GM12878 (cell line): ENCODE measurements around the gene DAB2. TPM values are rescaled to one million over a fixed set of nuclear protein-coding genes. Genes with fewer than 3 reads are reported as not detected.

Experiments used
- ATAC-seq: fragments of 200-7000 bp; cut with Tn5 transposase; 3 replicates; pipeline ENCODE4 v1.9.1; 2020; ENCODE audit warnings: mild to moderate bottlenecking, moderate library complexity
- BruUV-seq: library from RNA; stranded (reverse); fragments of 400-500 nt; replicated peaks from 2 replicates; lab custom pipeline; 2021; lab: Mats Ljungman, UMichigan
- CTCF ChIA-PET: fragments of 300-600 bp; sonication (Branson Sonifier 250); formaldehyde crosslinking; extraction: SDS; loops from one replicate; lab custom pipeline; 2021; ENCODE audit warnings: inconsistent platforms; lab: Yijun Ruan, JAX
- POLR2A ChIA-PET: fragments of 350-600 bp; formaldehyde crosslinking; extraction: SDS; loops from one replicate; lab custom pipeline; 2021; ENCODE audit warnings: inconsistent platforms; lab: Charles Lee
- RAD21 ChIA-PET: fragments of 300-600 bp; sonication (Branson Sonifier 250); formaldehyde crosslinking; loops from one replicate; lab custom pipeline; 2023; ENCODE audit warnings: antibody characterized with exemption; ENCODE audit not compliant: unreplicated experiment; lab: Charles Lee
- SMC1A ChIA-PET: fragments of 300-600 bp; sonication (Branson Sonifier 250); formaldehyde crosslinking; loops from one replicate; lab custom pipeline; 2023; ENCODE audit not compliant: unreplicated experiment, uncharacterized antibody; lab: Charles Lee
- DNase-seq: peaks from one replicate; pipeline ENCODE4 v3.0.0-alpha.2; 2011; ENCODE audit warnings: low read depth, low spot score
- FAIRE-seq: peaks from 3 replicates; lab custom pipeline; 2011; peaks lifted over from hg19 to GRCh38; lab: Jason Lieb, UNC
- H2AFZ ChIP-seq: 2 replicates; pipeline ENCODE4 v1.6.0; 2011; ENCODE audit warnings: low read depth, low read length, control low read depth; ENCODE audit not compliant: control insufficient read depth
- H3K27ac ChIP-seq: 2 replicates; pipeline ENCODE4 v1.5.1; 2011; ENCODE audit warnings: control low read depth; ENCODE audit not compliant: control insufficient read depth, insufficient read depth
- H3K27me3 ChIP-seq, 2 experiments: replicated peaks in 1 of 2; 2 replicates each; pipeline versions ENCODE4 v1.6.0 to v1.6.1; 2011; ENCODE audit warnings: low read length in 1 of 2; ENCODE audit not compliant: control insufficient read depth in 2 of 2, insufficient read depth in 2 of 2
- H3K36me3 ChIP-seq, 2 experiments: 2 replicates each; pipeline ENCODE4 v1.5.1; 2011; ENCODE audit warnings: low read length in 1 of 2; ENCODE audit not compliant: control insufficient read depth in 2 of 2, insufficient read depth in 2 of 2
- H3K4me1 ChIP-seq: 2 replicates; pipeline ENCODE4 v1.6.1; 2011; ENCODE audit warnings: mild to moderate bottlenecking, low read length, moderate library complexity, mixed read lengths; ENCODE audit not compliant: control insufficient read depth, insufficient read depth
- H3K4me2 ChIP-seq: 2 replicates; pipeline ENCODE4 v1.6.0; 2011; ENCODE audit warnings: control low read depth; ENCODE audit not compliant: control insufficient read depth, insufficient read depth
- H3K4me3 ChIP-seq: fragments of 200-600 bp; sonication (generic); 2 replicates; pipeline ENCODE4 v1.5.1; 2016
- H3K79me2 ChIP-seq: 2 replicates; pipeline ENCODE4 v1.6.0; 2011; ENCODE audit warnings: low read length; ENCODE audit not compliant: control insufficient read depth, insufficient read depth
- H3K9ac ChIP-seq: 2 replicates; pipeline ENCODE4 v1.8.0; 2011; ENCODE audit warnings: low read length, control low read depth, mixed read lengths; ENCODE audit not compliant: control insufficient read depth, insufficient read depth
- H3K9me3 ChIP-seq: replicated peaks from 3 replicates; pipeline ENCODE4 v1.5.1; 2011; ENCODE audit warnings: mild to moderate bottlenecking, low read length; ENCODE audit not compliant: control insufficient read depth, insufficient read depth
- H4K20me1 ChIP-seq: 2 replicates; pipeline ENCODE4 v1.6.0; 2011; ENCODE audit not compliant: control insufficient read depth, insufficient read depth
- BHLHE40 ChIP-seq, 2 experiments: fragments of 450-650 bp in 1 of 2; IDR thresholded peaks; 2 replicates each; pipeline ENCODE4 v1.6.1; 2011 to 2017; ENCODE audit warnings: low read depth in 2 of 2, borderline replicate concordance in 1 of 2, improper control_type of control experiment in 1 of 2, low read length in 1 of 2, mild to moderate bottlenecking in 1 of 2
- CEBPB ChIP-seq, 2 experiments: fragments of 150-350 bp in 1 of 2; IDR thresholded peaks; 2 replicates each; pipeline ENCODE4 v1.6.1; 2012 to 2014; ENCODE audit warnings: low read depth in 2 of 2, low read length in 2 of 2, borderline replicate concordance in 1 of 2, inconsistent platforms in 1 of 2
- ELK1 ChIP-seq: IDR thresholded peaks from 2 replicates; pipeline ENCODE4 v1.6.1; 2012; ENCODE audit warnings: low read depth, low read length, improper control_type of control experiment
- HDGF ChIP-seq: fragments of 450-650 bp; IDR thresholded peaks from 2 replicates; pipeline ENCODE4 v1.6.1; 2016; ENCODE audit warnings: antibody characterized with exemption
- RELB ChIP-seq: fragments of 450-650 bp; IDR thresholded peaks from 2 replicates; pipeline ENCODE4 v1.6.1; 2017; ENCODE audit warnings: low read depth, mild to moderate bottlenecking, moderate library complexity
- SPI1 ChIP-seq: IDR thresholded peaks from 2 replicates; pipeline ENCODE4 v1.6.1; 2011; ENCODE audit warnings: low read depth, mild to moderate bottlenecking, low read length, moderate library complexity, borderline replicate concordance; ENCODE audit not compliant: insufficient read depth
- WRNIP1 ChIP-seq: IDR thresholded peaks from 2 replicates; pipeline ENCODE4 v1.6.1; 2011; ENCODE audit warnings: low read depth, low read length, improper control_type of control experiment, borderline replicate concordance
- ZBTB40 ChIP-seq: fragments of 450-650 bp; IDR thresholded peaks from 2 replicates; pipeline ENCODE4 v1.6.1; 2016; ENCODE audit warnings: mild to moderate bottlenecking, moderate library complexity, borderline replicate concordance
- WGBS: methylation state at CpG from one replicate; pipeline ENCODE4 v1.1.6; 2016; ENCODE audit warnings: low lambda C conversion rate; ENCODE audit not compliant: insufficient replicate concordance, insufficient coverage; ENCODE audit errors: missing lambda C conversion rate; 5-methylcytosine and 5-hydroxymethylcytosine counted together
- in situ Hi-C: fragments of 300-500 bp; cut with MboI; formaldehyde crosslinking; loops from 9 replicates; pipeline ENCODE4 v1.14.3; 2018; ENCODE audit warnings: mixed read lengths
- intact Hi-C: fragments of 100-400 bp; cut with micrococcal nuclease; formaldehyde crosslinking; loops from one replicate; pipeline ENCODE4 v1.14.2; 2022; ENCODE audit not compliant: unreplicated experiment
- polyA plus RNA-seq, 11 experiments: library from polyadenylated mRNA; depleted of rRNA in 4 of 11; unstranded in 6 of 11; stranded (reverse) in 5 of 11; fragments of >200 nt; fragmentation: Nextera tagmentation in 4 of 11; fragmentation: Illumina TruSeq in 1 of 11; extraction: Ambion mirVana in 4 of 11; extraction: Trizol in 1 of 11; gene quantifications; 1 replicate in 1 of 11; 2 replicates in 10 of 11; pipeline versions ENCODE4 v1.2.1 to v1.2.3, GENCODE V29; 2011 to 2016; ENCODE audit warnings: inconsistent platforms in 2 of 11, missing spikeins in 2 of 11, low read depth in 1 of 11
- total RNA-seq, 4 experiments: library from RNA; depleted of rRNA in 3 of 4; stranded (reverse); fragments of >200 nt in 3 of 4; fragmentation: Illumina TruSeq in 1 of 4; extraction: Trizol in 1 of 4; gene quantifications; 2 replicates each; pipeline versions ENCODE4 v1.2.1 to v1.2.3, GENCODE V29; 2013 to 2021
- TF ChIP-seq, protein P1 (sequence below): fragments of 450-650 bp; IDR thresholded peaks from 2 replicates; pipeline ENCODE4 v1.6.1; 2017; ENCODE audit warnings: mild to moderate bottlenecking, moderate library complexity

DAB2 gene
- total and polyA plus RNA-seq, 10 of the 15 experiments (the other 5 are each of a cell fraction or from before 2014, with no cell fraction given), result 0.05 to 0.23 (median 0.11) TPM; not detected in 7

DNA sequence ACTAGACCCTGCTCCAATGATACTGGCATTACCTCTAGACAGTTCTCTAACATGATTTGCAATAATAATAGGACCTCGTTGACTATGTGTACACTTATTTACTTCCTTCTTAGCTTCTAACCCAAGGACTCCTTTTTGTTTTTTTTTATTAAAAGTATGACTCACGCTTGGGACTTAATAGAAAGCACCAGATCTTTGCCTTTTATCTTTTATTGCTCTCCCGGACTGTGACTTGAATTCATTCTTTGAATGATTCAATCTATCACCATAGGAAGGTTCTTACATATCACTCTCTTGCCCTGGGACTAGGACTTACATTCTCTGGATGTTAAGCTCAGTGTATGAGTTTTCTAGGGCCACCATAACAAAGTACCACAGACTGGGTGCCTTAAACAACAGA is 69.5 kb downstream of the DAB2 start (continued):
- TF ChIP-seq, protein P1, sequence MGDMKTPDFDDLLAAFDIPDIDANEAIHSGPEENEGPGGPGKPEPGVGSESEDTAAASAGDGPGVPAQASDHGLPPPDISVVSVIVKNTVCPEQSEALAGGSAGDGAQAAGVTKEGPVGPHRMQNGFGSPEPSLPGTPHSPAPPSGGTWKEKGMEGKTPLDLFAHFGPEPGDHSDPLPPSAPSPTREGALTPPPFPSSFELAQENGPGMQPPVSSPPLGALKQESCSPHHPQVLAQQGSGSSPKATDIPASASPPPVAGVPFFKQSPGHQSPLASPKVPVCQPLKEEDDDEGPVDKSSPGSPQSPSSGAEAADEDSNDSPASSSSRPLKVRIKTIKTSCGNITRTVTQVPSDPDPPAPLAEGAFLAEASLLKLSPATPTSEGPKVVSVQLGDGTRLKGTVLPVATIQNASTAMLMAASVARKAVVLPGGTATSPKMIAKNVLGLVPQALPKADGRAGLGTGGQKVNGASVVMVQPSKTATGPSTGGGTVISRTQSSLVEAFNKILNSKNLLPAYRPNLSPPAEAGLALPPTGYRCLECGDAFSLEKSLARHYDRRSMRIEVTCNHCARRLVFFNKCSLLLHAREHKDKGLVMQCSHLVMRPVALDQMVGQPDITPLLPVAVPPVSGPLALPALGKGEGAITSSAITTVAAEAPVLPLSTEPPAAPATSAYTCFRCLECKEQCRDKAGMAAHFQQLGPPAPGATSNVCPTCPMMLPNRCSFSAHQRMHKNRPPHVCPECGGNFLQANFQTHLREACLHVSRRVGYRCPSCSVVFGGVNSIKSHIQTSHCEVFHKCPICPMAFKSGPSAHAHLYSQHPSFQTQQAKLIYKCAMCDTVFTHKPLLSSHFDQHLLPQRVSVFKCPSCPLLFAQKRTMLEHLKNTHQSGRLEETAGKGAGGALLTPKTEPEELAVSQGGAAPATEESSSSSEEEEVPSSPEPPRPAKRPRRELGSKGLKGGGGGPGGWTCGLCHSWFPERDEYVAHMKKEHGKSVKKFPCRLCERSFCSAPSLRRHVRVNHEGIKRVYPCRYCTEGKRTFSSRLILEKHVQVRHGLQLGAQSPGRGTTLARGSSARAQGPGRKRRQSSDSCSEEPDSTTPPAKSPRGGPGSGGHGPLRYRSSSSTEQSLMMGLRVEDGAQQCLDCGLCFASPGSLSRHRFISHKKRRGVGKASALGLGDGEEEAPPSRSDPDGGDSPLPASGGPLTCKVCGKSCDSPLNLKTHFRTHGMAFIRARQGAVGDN, result no peak
- TF ChIP-seq WRNIP1 (no peak), CEBPB (IDR thresholded peaks at IDR 0.05; ENCODE audit: borderline replicate concordance in 1 of 2, low read depth in 2 of 2, low read length in 2 of 2) (no peak), HDGF (no peak), SPI1 (no peak)

GRCh38 chr5:39353717-39354399 is 70.9 kb downstream of the DAB2 start:
- intact Hi-C loops, result no loop called here
- no peak for FAIRE-seq
- in situ Hi-C loops, result no loop called here
- Histone ChIP-seq H3K9ac (no peak overlapping the region), H3K27me3 (no peaks in the 10 kb centered on the region; a peak in 1 of 4 replicates), H3K79me2 (no peaks in the 10 kb centered on the region), H3K4me1 (no peaks in the 10 kb centered on the region), H4K20me1 (no peaks in the 10 kb centered on the region), H3K9me3 (no peaks in the 10 kb centered on the region; the same call in 2 of the 3 replicates), H2AFZ (no peak overlapping the region), H3K4me3 (no peak overlapping the region), H3K36me3 (no peaks in the 10 kb centered on the region), H3K27ac (no peak overlapping the region), H3K4me2 (no peak overlapping the region)
- RAD21 ChIA-PET, result no interaction called here
- 7% methylated on average over 1 of the region's 1 CpG for WGBS
- CTCF ChIA-PET, result interaction anchor here (1.1 to 1.5 kb wide), 2 partner anchors 22 to 225 kb away, joined by 3 to 9 read pairs; no protein-coding TSS in a partner anchor
- POLR2A ChIA-PET, result no interaction called here
- ATAC-seq, result no peak
- BruUV-seq, result no TSS peak
- no peak for DNase-seq
- SMC1A ChIA-PET, result no interaction called here
- TF ChIP-seq RELB, result no peak
- no peak for TF ChIP-seq ELK1
- TF ChIP-seq ZBTB40, result no peak
- no peak for TF ChIP-seq BHLHE40 (IDR thresholded peaks at IDR 0.05; ENCODE audit: borderline replicate concordance in 1 of 2, low read depth in 2 of 2, low read length in 1 of 2)
